ENCODE measurements around the gene CCL5.

Gene CCL5

GRCh38 chr17:35906926-35907637 is 26.9 kb upstream of the CCL5 start:
- no peak for TF ChIP-seq GATA2 (IDR thresholded peaks at IDR 0.05; ENCODE audit: low read depth, low read length)
- no peak for TF ChIP-seq GATA3 (IDR thresholded peaks at IDR 0.05; ENCODE audit: low read depth, low read length)

- TF ChIP-seq GATA3 (IDR thresholded peaks at IDR 0.05; ENCODE audit: low read depth, low read length) (no peak), GATA2 (IDR thresholded peaks at IDR 0.05; ENCODE audit: low read depth, low read length) (no peak)
These were observed 26.2 kb upstream of the CCL5 start for GRCh38 chr17:35906191-35906925.

GRCh38 chr17:35903451-35903850 is 23.3 kb upstream of the CCL5 start:
- TF ChIP-seq GATA2 (IDR thresholded peaks at IDR 0.05; ENCODE audit: low read depth, low read length) (no peak), GATA3 (IDR thresholded peaks at IDR 0.05; ENCODE audit: low read depth, low read length) (no peak)

GRCh38 chr17:35901631-35902175 is 21.5 kb upstream of the CCL5 start:
- no peak for TF ChIP-seq GATA2 (IDR thresholded peaks at IDR 0.05; ENCODE audit: low read depth, low read length)
- no peak for TF ChIP-seq GATA3 (IDR thresholded peaks at IDR 0.05; ENCODE audit: low read depth, low read length)

GRCh38 chr17:35900708-35901480 is 20.7 kb upstream of the CCL5 start:
- TF ChIP-seq GATA3 (IDR thresholded peaks at IDR 0.05; ENCODE audit: low read depth, low read length): no peak
- TF ChIP-seq GATA2 (IDR thresholded peaks at IDR 0.05; ENCODE audit: low read depth, low read length): no peak

GRCh38 chr17:35900280-35900679 is 20.1 kb upstream of the CCL5 start:
- TF ChIP-seq GATA2 (IDR thresholded peaks at IDR 0.05; ENCODE audit: low read depth, low read length) (no peak), GATA3 (IDR thresholded peaks at IDR 0.05; ENCODE audit: low read depth, low read length) (no peak)

GRCh38 chr17:35898283-35899070 is 18.3 kb upstream of the CCL5 start:
- TF ChIP-seq GATA3 (IDR thresholded peaks at IDR 0.05; ENCODE audit: low read depth, low read length): no peak
- TF ChIP-seq GATA2 (IDR thresholded peaks at IDR 0.05; ENCODE audit: low read depth, low read length): no peak

GRCh38 chr17:35895636-35896587 is 15.8 kb upstream of the CCL5 start:
- no peak for TF ChIP-seq GATA2 (IDR thresholded peaks at IDR 0.05; ENCODE audit: low read depth, low read length)
- TF ChIP-seq GATA3 (IDR thresholded peaks at IDR 0.05; ENCODE audit: low read depth, low read length): no peak

GRCh38 chr17:35894206-35894605 is 14.0 kb upstream of the CCL5 start:
- TF ChIP-seq GATA3 (IDR thresholded peaks at IDR 0.05; ENCODE audit: low read depth, low read length): no peak

GRCh38 chr17:35893751-35894150 is 13.6 kb upstream of the CCL5 start:
- TF ChIP-seq GATA2 (IDR thresholded peaks at IDR 0.05; ENCODE audit: low read depth, low read length) (no peak), GATA3 (IDR thresholded peaks at IDR 0.05; ENCODE audit: low read depth, low read length) (no peak)

- TF ChIP-seq GATA3 (IDR thresholded peaks at IDR 0.05; ENCODE audit: low read depth, low read length) (no peak), GATA2 (IDR thresholded peaks at IDR 0.05; ENCODE audit: low read depth, low read length) (no peak)
These were observed 12.2 kb upstream of the CCL5 start for GRCh38 chr17:35892091-35893035.

GRCh38 chr17:35891269-35891668 is 11.1 kb upstream of the CCL5 start:
- TF ChIP-seq GATA2 (IDR thresholded peaks at IDR 0.05; ENCODE audit: low read depth, low read length) (no peak), GATA3 (IDR thresholded peaks at IDR 0.05; ENCODE audit: low read depth, low read length) (no peak)

Measured in SH-SY5Y (cell line).